Central memory CD4-positive, alpha-beta T cell (primary cell): Measurements from ENCODE around the gene ZNF474.

Experiments used
- DNase-seq: peaks from one replicate; pipeline ENCODE4 v3.0.0; 2022

Gene ZNF474

GRCh38 chr5:122118356-122118948 is 10.9 kb upstream of the ZNF474 start:
- no peak for DNase-seq

DNA sequence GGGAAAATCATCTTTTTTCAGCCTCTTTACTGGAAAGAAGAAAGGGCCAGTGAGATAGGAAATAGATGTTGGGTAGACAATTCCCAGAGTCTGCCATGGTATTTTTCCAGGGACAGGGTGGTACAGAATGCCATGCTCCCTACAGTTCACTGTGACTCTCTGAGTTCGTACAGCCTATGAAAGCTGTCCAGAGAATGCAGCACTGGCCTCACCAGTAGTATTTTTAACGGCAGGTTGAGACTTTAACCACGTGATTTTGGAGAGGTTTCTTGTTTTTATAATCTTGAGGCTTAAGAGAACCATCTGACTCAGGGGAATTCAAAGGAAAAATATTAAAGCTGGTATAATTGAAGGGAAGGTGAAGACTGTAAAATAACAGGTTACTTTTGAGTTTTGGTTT is 10.1 kb upstream of the ZNF474 start:
- DNase-seq, result no peak

GRCh38 chr5:122120493-122120892 is 8.9 kb upstream of the ZNF474 start:
- DNase-seq, result no peak

- no peak for DNase-seq
These were observed 8.4 kb upstream of the ZNF474 start for GRCh38 chr5:122120957-122121356.

DNA sequence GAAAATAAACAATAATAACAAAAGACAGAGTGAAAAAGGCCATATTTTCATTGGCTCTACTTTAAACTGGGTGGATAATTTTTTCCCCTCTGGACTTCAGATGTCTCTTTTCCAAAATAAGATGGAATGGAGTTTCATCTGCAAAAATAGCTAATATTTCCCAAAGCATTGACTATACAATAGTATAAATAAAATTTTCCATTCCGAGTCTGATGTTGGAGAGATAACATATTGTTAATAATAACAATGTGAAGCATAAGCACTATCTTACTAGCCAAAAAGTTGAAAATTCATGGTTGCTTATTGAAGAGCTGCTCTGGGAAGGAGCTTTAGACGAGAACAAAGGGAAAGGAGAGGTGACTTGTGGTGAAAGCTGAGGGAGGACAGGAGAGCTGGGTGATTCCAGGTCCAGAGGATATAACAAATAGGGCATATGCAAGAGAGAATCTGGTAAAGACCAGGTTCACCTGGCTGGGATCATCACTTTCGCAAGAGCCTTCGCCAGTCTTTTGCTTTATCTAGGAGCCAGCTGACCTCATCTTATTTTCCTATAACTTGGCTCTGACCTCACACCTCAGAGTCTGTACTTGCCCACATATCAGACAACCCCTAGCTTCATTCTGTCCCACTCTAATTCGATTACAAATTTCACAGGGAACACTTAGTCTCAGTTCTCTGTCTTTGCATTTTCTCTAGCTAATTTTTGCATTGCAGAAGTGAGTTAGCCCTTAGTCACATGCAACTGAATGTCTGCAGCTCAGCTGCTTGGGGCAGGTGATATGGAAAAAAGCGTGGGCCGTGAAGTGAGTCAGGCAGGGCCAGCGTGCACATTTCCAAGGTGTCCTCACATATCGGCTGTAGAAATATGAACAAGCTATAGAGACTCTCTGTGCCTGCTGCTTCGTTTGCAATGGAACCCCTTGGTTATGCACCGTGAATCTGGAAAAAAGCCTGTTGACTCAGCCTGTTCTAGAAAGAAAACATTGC is 7.6 kb upstream of the ZNF474 start:
- DNase-seq, result no peak

GRCh38 chr5:122124766-122125165 is 4.6 kb upstream of the ZNF474 start:
- no peak for DNase-seq

DNA sequence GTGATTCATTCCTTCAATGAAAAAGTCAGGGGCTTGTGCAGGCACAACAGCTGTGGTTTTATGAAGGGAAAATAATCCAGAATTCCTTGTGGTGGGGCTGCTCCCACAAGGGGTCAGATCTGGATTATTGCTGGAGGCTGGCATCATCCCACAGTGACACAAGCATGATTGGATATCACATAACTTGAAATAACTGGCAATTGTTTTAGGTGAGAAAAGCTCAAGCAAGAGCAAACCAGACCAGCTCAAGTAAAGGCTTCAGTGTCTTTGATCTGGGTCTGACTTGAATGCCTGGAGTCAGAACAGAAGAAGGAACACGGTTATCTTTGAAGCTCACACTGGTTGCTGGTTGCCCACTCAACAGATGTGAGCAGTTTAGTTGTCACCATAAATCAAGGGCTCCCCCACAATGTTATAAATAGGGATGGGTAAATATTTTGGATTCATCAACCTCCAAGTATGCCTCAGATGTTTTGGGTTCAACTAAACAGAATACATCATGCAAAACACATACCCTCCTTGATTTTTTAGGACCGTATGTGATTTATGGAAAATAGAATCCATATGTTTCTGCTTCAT is 3.1 kb upstream of the ZNF474 start:
- no peak for DNase-seq

- DNase-seq, result no peak
These were observed 2.5 kb upstream of the ZNF474 start for GRCh38 chr5:122126756-122127321.

- no peak for DNase-seq
These were observed 806 bp downstream of the ZNF474 start for GRCh38 chr5:122130152-122130551.

- peak; percentile 26 for DNase-seq
These were observed 8.4 kb downstream of the ZNF474 start for GRCh38 chr5:122137702-122138101.

DNA sequence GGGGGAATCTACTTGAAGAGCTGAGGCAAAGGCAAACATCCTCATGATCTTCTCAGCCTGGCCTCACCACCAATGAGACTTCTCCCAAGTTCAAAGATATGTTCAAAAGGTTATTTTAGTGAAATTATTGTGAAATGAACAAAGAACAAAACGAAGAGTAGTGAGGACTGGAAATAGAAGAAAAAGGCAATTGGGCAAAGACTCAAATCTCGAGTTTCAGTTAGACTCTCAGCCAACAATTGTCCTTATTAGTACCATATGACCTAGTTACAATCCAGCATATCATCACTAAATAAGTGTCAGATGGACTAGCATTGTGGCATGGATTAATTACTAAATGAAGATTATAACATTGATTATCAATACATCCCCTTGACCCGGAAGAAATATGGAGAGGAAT is 9.0 kb downstream of the ZNF474 start:
- DNase-seq, result no peak

DNA sequence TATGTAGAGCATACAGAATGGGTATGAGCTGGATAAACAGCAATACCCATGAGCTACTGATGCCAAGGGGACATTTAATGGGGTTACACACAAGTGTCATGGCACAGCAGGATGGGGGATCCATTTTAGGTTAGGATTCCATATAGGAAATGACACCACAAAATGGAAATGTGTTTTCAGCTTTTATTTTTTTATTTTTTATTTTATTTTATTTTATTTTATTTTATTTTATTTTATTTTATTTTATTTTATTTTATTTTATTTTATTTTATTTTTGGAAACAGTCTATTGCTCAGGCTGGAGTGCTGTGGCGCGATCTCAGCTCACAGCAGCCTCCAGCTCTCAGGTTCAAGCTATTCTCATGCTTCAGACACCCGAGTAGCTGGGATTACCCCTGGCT is 11.6 kb downstream of the ZNF474 start:
- no peak for DNase-seq

DNA sequence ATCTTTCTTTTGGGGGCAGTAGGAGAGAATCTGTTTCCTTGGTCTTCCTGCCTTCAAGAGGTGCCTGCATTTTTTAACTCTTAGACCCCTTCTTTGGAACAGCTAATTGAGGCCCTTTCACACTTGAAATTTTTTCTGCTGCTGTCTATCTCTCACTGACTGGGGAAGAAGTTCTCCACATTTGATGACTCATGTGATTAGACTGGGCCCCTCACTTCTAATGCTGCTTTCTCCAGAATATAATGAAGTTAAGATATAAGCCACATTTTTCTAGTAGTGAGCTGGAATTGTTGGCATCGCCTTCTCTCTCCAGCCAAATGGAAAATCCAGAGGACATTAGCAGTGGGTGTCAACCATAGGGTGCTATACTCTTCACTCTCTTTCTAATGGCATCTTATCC is 12.4 kb downstream of the ZNF474 start:
- no peak for DNase-seq

- no peak for DNase-seq
These were observed 13.3 kb downstream of the ZNF474 start for GRCh38 chr5:122142480-122143164.

- DNase-seq, result no peak
These were observed 14.9 kb downstream of the ZNF474 start for GRCh38 chr5:122144236-122144635.

GRCh38 chr5:122145906-122146305 is 16.6 kb downstream of the ZNF474 start:
- DNase-seq, result no peak

- no peak for DNase-seq
These were observed 20.2 kb downstream of the ZNF474 start for GRCh38 chr5:122149321-122150090.

DNA sequence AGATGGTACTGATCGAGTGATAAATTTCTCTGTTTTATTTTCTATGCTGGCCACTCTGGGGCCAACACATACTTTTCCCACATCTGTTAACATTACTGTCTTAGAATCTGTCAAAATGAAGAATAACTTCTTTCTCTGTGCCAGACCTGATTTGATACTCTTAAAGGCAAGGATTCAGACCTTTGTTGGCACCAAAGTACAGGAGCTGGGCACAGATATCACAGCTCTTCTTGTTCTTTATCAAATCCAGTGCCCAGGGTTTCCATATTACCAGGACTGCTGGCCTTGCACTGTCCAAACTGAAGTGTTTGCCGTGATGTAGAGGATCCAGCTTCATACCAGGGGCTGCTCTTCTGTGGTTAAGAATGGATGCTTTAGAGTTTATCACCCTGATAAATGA is 20.9 kb downstream of the ZNF474 start:
- no peak for DNase-seq

DNA sequence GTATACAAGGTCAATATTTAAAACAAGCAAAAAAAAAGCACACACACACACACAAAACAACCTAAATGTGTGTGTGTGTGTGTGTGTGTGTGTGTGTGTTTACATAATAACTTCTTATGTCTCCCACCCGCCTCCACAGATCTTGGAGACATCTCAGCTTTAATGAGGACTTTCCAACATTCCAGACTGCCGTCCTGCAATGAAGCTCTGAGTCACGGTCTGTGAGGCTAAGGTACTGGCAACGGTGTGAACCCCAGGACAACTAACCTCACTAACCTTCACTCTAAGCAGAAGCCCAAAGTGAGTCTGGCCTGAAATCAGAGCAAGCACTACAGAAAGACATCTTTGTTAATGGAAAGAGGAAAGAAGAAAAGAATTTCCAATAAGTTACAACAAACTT is 22.3 kb downstream of the ZNF474 start:
- DNase-seq, result no peak

GRCh38 chr5:122152266-122152900 is 23.0 kb downstream of the ZNF474 start:
- DNase-seq, result no peak

DNA sequence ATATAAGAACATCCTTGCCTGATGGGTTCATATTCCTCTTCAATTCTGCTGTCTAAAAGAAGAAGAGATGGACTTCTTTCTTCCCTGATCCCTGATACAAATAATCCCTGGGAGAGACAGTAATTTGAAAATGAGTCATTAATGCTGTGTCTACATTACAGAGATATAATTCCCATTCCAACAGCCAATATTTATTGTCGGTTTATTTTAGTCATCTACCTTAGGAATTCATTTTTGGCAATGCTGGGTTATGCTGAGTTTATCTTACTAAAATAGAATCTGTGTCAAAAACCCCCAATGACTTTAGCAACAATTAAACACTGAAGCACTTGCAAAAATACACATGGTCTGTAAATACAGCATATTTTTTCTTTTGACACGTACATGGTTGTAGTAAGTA is 23.9 kb downstream of the ZNF474 start:
- DNase-seq, result no peak

DNA sequence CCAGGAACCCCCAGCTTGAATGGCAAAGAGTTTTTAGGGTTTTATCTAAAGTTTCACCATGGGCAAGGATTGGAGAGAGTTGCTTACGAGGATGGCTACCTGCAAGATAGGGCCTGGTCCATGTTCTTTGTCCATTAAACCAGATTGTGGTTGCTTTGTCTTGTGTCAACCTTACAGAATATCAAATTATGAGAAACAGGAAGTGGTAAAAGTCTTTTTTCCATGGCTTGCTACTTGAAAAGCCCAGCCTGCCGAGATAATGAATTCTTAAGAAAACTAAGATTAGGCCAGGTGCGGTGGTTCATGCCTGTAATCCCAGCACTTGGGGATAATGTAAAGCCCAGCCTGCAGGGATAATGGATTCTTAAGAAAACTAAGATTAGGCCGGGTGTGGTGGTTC is 24.4 kb downstream of the ZNF474 start:
- no peak for DNase-seq
